Fibroblast of skin of right quadriceps (primary cell): ENCODE measurements around the gene NME1.

Experiments used
- DNase-seq: peaks from one replicate; pipeline ENCODE4 v3.0.0-alpha.2; 2013

Gene NME1

GRCh38 chr17:51197754-51198153, 44.4 kb downstream of the NME1 start:
- no peak for DNase-seq

DNA sequence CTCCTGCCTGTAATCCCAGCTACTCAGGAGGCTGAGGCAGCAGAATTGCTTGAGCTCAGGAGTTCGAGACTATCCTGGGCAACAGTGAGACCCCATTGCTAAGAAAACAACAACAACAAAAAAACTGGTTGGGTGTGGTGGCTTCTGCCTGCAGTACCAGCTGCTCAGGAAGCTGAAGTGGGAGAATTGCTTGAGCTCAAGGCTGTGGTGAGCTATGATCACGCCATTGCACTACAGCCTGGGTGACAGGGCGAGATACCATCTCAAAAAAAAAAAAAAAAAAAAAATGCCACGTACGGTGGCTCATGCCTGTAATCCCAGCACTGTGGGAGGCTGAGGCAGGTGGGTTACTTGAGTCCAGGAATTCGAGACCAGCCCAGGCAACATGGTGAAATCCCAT, 46.9 kb downstream of the NME1 start:
- DNase-seq = no peak

DNA sequence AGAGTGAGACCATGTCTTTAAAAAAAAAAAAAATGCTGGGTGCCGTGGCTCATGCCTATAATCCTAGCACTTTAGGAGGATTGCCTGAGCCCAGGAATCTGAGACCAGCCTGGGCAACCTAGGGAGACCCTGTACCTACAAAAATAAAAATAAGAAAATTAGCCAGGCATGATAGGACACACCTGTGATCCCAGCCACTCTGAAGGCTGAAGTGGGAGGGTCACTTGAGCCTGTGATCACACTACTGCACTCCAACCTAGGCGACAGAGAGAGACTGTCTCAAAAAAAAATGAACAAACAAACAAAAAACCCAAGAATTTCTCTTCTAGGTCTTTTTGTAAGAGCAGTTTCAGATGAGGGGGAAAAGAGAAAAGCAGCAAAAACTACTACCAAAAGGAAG, 47.5 kb downstream of the NME1 start:
- no peak for DNase-seq

DNA sequence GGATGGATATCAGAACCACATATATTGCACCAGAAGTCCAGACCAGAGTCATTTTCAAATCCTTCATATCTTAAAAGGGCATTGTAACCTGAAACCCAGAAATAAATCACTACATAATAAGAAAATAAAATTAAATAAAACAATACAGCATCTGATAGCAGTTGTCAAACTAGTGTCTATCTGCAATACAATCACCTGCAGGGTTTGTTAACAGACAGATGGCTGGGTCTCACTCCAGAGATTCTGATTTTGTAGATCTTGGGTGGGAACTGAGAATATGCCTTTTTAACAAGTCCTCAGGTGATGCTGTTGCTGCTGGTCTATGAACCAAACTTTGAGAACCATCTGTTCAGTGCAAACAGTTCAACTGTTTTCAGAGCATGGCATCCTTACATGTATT, 50.5 kb downstream of the NME1 start:
- DNase-seq = no peak
